Measurements from ENCODE around the gene ZNF527.
"Not testable (repeated sequence)": the region's sequence is repeated elsewhere in the genome, so short reads cannot be mapped to it uniquely, and the experiment has no call there.

ZNF527 gene

GRCh38 chr19:37370880-37371661 lies at the start of gene ZNF527:
Gene ZNF527, plus strand, starts transcription at chr19:37371099. Its CDS starts 3,100 bp downstream, at chr19:37374199.
- peak; percentile 75 to 94 for DNase-seq

DNA sequence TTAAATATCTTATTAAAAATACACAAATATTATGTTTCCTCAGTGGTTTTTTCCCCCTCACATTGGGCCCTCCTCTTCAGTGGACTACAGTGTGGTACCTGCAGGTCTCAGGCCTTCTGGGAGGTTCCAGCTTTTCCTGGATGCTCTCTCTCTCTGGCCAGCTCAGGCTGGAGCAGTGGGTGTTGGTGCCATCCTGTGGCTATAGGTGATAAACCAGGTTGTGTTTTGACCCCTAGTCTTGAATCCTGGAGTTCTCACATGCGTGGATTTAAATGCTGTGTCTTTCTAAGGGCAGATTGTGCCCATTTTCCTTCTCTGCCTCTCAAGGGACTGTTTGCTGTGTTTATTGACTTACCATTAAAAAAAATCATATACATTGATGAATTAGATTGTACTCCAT lies 41.2 kb upstream of the ZNF527 start:
- DNase-seq, result peak in 1 of 2 experiments; percentile 1

GRCh38 chr19:37332839-37333238 lies 38.1 kb upstream of the ZNF527 start:
- no peak for DNase-seq

GRCh38 chr19:37333457-37333856 lies 37.4 kb upstream of the ZNF527 start:
- DNase-seq, result no peak

GRCh38 chr19:37334179-37335071 lies 36.5 kb upstream of the ZNF527 start:
- no peak for DNase-seq

DNA sequence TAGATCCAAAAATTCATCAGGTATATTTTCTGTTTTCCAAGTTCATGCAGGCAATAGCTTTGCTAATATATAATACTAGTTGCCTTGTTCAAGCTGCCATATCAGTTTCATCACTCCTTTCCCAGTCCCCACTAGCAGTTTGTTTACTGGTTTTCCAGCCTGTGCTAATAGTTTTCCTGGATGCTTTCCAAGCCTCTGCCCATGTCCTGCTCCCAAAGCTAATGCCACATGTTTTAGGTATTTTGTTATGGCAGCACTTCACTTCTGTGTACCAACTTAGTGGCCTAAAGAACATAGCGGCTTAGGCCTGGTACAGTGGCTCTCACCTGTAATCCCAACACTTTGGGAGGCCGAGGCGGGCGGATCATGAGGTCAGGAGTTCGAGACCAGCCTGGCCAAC lies 28.1 kb upstream of the ZNF527 start:
- DNase-seq, result no peak

DNA sequence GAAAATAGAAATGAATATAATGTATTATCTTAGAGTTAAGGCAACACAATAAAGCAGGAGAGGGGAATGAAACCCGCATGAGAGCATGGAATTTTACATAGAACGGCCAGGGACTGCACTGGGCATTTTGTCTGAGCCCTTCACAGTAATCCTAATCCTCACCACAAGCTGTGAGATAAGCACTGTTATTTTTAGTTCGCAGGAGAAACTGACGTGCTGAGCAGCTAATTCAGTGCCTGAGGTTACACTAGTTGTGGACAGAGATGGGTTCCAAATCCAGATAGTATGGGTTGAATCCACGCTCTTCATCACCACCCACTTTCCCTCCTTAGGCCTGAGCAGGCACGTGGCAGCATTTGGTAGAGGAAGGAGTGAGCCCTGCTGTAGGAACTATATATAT lies 24.8 kb upstream of the ZNF527 start:
- DNase-seq, result no peak

GRCh38 chr19:37348060-37348459 lies 22.8 kb upstream of the ZNF527 start:
- no peak for DNase-seq

GRCh38 chr19:37353968-37354367 lies 16.9 kb upstream of the ZNF527 start:
- DNase-seq, result no peak

DNA sequence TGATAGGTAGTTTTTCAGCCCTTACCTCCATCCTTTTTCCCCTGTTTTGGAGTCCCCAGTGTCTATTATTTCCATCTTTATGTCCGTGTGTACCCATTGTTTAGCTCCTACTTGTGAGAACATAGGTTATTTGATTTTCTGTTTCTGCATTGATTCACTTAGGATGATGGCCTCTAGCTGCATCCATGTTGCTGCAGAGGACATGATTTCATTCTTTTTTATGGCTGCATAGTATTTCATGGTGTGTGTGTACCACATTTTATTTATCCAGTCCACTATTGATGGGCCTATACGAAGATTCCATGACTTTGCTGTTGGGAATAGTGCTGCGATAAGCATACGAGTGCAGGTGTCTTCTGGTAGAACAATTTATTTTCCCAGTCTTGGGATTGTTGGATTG lies 15.0 kb upstream of the ZNF527 start:
- DNase-seq, result no peak

GRCh38 chr19:37361994-37362393 lies 8.9 kb upstream of the ZNF527 start:
- no peak for DNase-seq

DNA sequence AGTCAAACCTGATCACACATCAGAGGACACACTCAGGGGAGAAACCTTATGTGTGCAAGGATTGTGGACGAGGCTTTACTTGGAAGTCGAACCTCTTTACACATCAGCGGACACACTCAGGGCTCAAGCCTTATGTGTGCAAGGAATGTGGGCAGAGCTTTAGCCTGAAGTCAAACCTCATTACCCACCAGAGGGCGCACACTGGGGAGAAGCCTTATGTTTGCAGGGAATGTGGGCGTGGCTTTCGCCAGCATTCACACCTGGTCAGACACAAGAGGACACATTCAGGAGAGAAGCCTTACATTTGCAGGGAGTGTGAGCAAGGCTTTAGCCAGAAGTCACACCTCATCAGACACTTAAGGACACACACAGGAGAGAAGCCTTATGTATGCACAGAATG lies 8.2 kb upstream of the ZNF527 start:
- no peak for DNase-seq

- not testable (repeated sequence) for DNase-seq
Measured at GRCh38 chr19:37370386-37370879, 466 bp upstream of the ZNF527 start.

GRCh38 chr19:37389234-37389633 lies 18.3 kb downstream of the ZNF527 start:
- no peak for DNase-seq

- not testable (repeated sequence) for DNase-seq
Measured at GRCh38 chr19:37391399-37391798, 20.5 kb downstream of the ZNF527 start.

GRCh38 chr19:37401078-37401477 lies 30.2 kb downstream of the ZNF527 start:
- no peak for DNase-seq

GRCh38 chr19:37403403-37403802 lies 32.5 kb downstream of the ZNF527 start:
- no peak for DNase-seq

DNA sequence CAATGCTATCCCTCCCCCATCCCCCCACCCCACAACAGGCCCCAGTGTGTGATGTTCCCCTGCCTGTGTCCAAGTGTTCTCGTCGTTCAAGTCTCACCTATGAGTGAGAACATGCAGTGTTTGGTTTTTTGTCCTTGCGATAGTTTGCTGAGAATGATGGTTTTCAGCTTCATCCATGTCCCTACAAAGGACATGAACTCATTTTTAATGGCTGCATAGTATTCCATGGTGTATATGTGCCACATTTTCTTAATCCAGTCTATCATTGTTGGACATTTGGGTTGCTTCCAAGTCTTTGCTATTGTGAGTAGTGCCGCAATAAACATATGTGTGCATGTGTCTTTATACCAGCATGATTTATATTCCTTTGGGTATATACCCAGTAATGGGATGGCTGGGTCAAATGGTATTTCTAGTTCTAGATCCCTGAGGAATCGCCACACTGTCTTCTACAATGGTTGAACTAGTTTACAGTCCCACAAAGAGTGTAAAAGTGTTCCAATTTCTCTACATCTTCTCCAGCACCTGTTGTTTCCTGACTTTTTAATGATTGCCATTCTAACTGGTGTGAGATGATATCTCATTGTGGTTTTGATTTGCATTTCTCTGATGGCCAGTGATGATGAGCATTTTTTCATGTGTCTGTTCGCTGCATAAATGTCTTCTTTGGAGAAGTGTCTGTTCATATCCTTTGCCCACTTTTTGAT lies 35.4 kb downstream of the ZNF527 start:
- DNase-seq, result not testable (repeated sequence)

GRCh38 chr19:37412700-37413099 lies 41.8 kb downstream of the ZNF527 start:
- no peak for DNase-seq

GRCh38 chr19:37413313-37414084 lies 42.6 kb downstream of the ZNF527 start:
- DNase-seq, result no peak

Data from SW 1271 (cell line).